KMS-11 (cell line): Measurements from ENCODE around the gene MRPL52.
"Not testable (repeated sequence)": the region's sequence is repeated elsewhere in the genome, so short reads cannot be mapped to it uniquely, and the experiment has no call there.

Experiments used
- H2AFZ ChIP-seq: fragments of 200-600 bp; sonication (generic); 2 replicates; pipeline ENCODE4 v1.6.1; 2016; ENCODE audit warnings: antibody characterized with exemption, mixed run types, low read depth
- H3K27ac ChIP-seq: fragments of 200-600 bp; sonication (generic); 2 replicates; pipeline ENCODE4 v1.6.1; 2016; ENCODE audit warnings: mild to moderate bottlenecking, mixed run types
- H3K27me3 ChIP-seq: fragments of 200-600 bp; sonication (generic); 2 replicates; pipeline ENCODE4 v1.6.1; 2017; ENCODE audit warnings: mild to moderate bottlenecking, low read depth, mixed run types, moderate library complexity; ENCODE audit not compliant: insufficient read depth
- H3K36me3 ChIP-seq: fragments of 200-600 bp; sonication (generic); 2 replicates; pipeline ENCODE4 v1.6.1; 2017; ENCODE audit warnings: mild to moderate bottlenecking, mixed run types; ENCODE audit not compliant: insufficient read depth
- H3K4me1 ChIP-seq: fragments of 200-600 bp; sonication (generic); 2 replicates; pipeline ENCODE4 v1.6.1; 2016; ENCODE audit warnings: mild to moderate bottlenecking, low read depth, mixed run types; ENCODE audit not compliant: poor library complexity, severe bottlenecking
- H3K4me2 ChIP-seq: fragments of 200-600 bp; sonication (generic); 2 replicates; pipeline ENCODE4 v1.7.0; 2016; ENCODE audit warnings: mild to moderate bottlenecking, mixed run types
- H3K4me3 ChIP-seq: fragments of 200-600 bp; sonication (generic); IDR thresholded peaks from 2 replicates; pipeline ENCODE4 v1.6.1; 2017; ENCODE audit warnings: low read depth, low read length, mixed read lengths; ENCODE audit not compliant: insufficient read depth
- H3K79me2 ChIP-seq: fragments of 200-600 bp; sonication (generic); 2 replicates; pipeline ENCODE4 v1.6.1; 2016; ENCODE audit warnings: low read depth, mixed run types; ENCODE audit not compliant: insufficient read depth
- H3K9ac ChIP-seq: fragments of 200-600 bp; sonication (generic); 2 replicates; pipeline ENCODE4 v1.6.1; 2016; ENCODE audit warnings: mild to moderate bottlenecking, mixed run types
- H4K20me1 ChIP-seq: fragments of 200-600 bp; sonication (generic); 2 replicates; pipeline ENCODE4 v1.6.1; 2016; ENCODE audit warnings: mild to moderate bottlenecking, mixed run types; ENCODE audit not compliant: insufficient read depth
- CTCF ChIP-seq: fragments of 200-600 bp; sonication (generic); conservative IDR thresholded peaks from 2 replicates; pipeline ENCODE4 v1.6.1; 2017; ENCODE audit warnings: low read depth, mild to moderate bottlenecking, antibody characterized with exemption, low read length, moderate library complexity, mixed read lengths

MRPL52 gene

GRCh38 chr14:22850944-22851764 is 21.5 kb downstream of the MRPL52 start:
- H3K36me3 ChIP-seq, result no peaks in the 10 kb centered on the region
- no peak overlapping the region for H2AFZ ChIP-seq
- no peak overlapping the region for H3K27ac ChIP-seq
- no peaks in the 10 kb centered on the region for H3K27me3 ChIP-seq
- H4K20me1 ChIP-seq, result no peaks in the 10 kb centered on the region
- H3K79me2 ChIP-seq, result no peaks in the 10 kb centered on the region
- TF ChIP-seq CTCF, result no peak
- H3K4me3 ChIP-seq, result no peak overlapping the region
- no peak overlapping the region for H3K4me2 ChIP-seq
- peaks cover 24% of the 10 kb centered on the region for H3K4me1 ChIP-seq
- no peak overlapping the region for H3K9ac ChIP-seq

GRCh38 chr14:22852178-22852577 is 22.5 kb downstream of the MRPL52 start:
- not testable (repeated sequence) for H3K9ac ChIP-seq, H3K79me2 ChIP-seq, H3K4me2 ChIP-seq, H3K4me3 ChIP-seq, H3K27me3 ChIP-seq, H2AFZ ChIP-seq, H4K20me1 ChIP-seq, H3K36me3 ChIP-seq
- peak overlapping the region; percentile 77; the same call in 1 of the 2 replicates for H3K27ac ChIP-seq
- H3K4me1 ChIP-seq, result peaks cover 18% of the 10 kb centered on the region

- Histone ChIP-seq H2AFZ (peak overlapping the region; percentile 96), H3K4me3 (no peak overlapping the region), H3K27me3 (no peaks in the 10 kb centered on the region), H4K20me1 (no peaks in the 10 kb centered on the region), H3K27ac (peak overlapping the region; percentile 77), H3K79me2 (no peaks in the 10 kb centered on the region), H3K4me1 (peaks cover 18% of the 10 kb centered on the region), H3K36me3 (no peaks in the 10 kb centered on the region), H3K9ac (peak overlapping the region; percentile 89; the same call in 1 of the 2 replicates), H3K4me2 (peak overlapping the region; percentile 92)
- TF ChIP-seq CTCF, result no peak
Measured at GRCh38 chr14:22852599-22852939, 22.9 kb downstream of the MRPL52 start.

GRCh38 chr14:22852940-22853767 is 23.5 kb downstream of the MRPL52 start:
- H3K4me2 ChIP-seq, result peak overlapping the region; percentile 92
- peak; percentile 94 for TF ChIP-seq CTCF
- no peaks in the 10 kb centered on the region for H3K79me2 ChIP-seq
- H3K27ac ChIP-seq, result peak overlapping the region; percentile 77
- H3K4me3 ChIP-seq, result no peak overlapping the region
- no peaks in the 10 kb centered on the region for H3K27me3 ChIP-seq
- no peaks in the 10 kb centered on the region for H3K36me3 ChIP-seq
- H3K9ac ChIP-seq, result peak overlapping the region; percentile 89
- H2AFZ ChIP-seq, result peak overlapping the region; percentile 96
- no peaks in the 10 kb centered on the region for H4K20me1 ChIP-seq
- H3K4me1 ChIP-seq, result peaks cover 20% of the 10 kb centered on the region

- H3K36me3 ChIP-seq, H3K9ac ChIP-seq, H2AFZ ChIP-seq, H3K27ac ChIP-seq, H3K4me3 ChIP-seq, H3K4me2 ChIP-seq, H4K20me1 ChIP-seq, H3K79me2 ChIP-seq, H3K27me3 ChIP-seq: not testable (repeated sequence)
- peaks cover 32% of the 10 kb centered on the region for H3K4me1 ChIP-seq
Measured at GRCh38 chr14:22854296-22854695, 24.6 kb downstream of the MRPL52 start.
